ENCODE measurements around the gene ADARB2. TPM values are rescaled to one million over a fixed set of nuclear protein-coding genes. Genes with fewer than 3 reads are reported as not detected.

ADARB2 gene
- total and polyA plus RNA-seq, 4 donors, result 0.22 to 1.3 (median 0.55) TPM

DNA sequence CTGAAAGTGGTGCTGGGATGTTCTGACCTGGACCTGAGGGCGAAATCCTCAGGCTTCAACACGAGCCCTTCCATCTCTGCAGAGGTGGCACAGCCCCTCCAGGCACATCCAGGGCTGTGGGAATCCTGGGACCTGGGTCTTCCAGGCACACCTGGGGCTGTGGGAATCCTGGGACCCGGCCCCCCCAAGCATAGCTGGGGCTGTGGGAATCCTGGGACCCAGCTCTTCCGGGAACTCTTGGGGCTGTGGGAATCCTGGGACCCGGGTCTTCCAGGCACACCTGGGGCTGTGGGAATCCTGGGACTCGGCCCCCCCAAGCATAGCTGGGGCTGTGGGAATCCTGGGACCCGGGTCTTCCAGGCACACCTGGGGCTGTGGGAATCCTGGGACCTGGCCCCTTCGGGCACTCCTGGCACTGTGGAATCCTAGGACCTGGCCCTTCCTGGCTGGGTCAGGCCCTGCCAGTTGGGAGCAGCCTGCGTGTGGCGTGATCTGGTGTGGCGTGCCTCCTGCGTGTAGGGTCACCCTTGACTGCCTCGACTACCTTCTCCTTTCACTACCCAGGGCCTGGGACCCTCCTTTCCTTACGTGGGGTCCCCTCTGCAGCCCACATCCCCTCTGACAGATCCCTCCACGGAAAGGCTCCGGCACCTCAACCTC lies 557.1 kb downstream of the ADARB2 start:
- no peaks in the 10 kb centered on the region for H3K9me3 ChIP-seq (ENCODE audit: control insufficient read depth in 4 of 4, insufficient read depth in 3 of 4, low read length in 3 of 4)
- H3K9ac ChIP-seq (ENCODE audit: insufficient read depth in 1 of 2, low read length in 2 of 2), result no peak overlapping the region
- H3K36me3 ChIP-seq (ENCODE audit: control insufficient read depth in 4 of 4, insufficient read depth in 4 of 4, low read length in 4 of 4), result no peaks in the 10 kb centered on the region
- no peak for DNase-seq
- ATAC-seq (ENCODE audit: insufficient read depth, low FRiP score), result no peak
- 85 to 89% methylated on average over 15 to 16 of the region's 16 CpGs for WGBS, 2 donors
- no peaks in the 10 kb centered on the region for H3K27me3 ChIP-seq (ENCODE audit: control insufficient read depth in 3 of 3, insufficient read depth in 3 of 3, low read length in 2 of 3)
- TF ChIP-seq, protein P1, sequence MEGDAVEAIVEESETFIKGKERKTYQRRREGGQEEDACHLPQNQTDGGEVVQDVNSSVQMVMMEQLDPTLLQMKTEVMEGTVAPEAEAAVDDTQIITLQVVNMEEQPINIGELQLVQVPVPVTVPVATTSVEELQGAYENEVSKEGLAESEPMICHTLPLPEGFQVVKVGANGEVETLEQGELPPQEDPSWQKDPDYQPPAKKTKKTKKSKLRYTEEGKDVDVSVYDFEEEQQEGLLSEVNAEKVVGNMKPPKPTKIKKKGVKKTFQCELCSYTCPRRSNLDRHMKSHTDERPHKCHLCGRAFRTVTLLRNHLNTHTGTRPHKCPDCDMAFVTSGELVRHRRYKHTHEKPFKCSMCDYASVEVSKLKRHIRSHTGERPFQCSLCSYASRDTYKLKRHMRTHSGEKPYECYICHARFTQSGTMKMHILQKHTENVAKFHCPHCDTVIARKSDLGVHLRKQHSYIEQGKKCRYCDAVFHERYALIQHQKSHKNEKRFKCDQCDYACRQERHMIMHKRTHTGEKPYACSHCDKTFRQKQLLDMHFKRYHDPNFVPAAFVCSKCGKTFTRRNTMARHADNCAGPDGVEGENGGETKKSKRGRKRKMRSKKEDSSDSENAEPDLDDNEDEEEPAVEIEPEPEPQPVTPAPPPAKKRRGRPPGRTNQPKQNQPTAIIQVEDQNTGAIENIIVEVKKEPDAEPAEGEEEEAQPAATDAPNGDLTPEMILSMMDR (IDR thresholded peaks at IDR 0.05; ENCODE audit: control extremely low read depth, extremely low read depth), result no peak
- no peaks in the 10 kb centered on the region for H3K4me1 ChIP-seq (ENCODE audit: control insufficient read depth in 5 of 5, insufficient read depth in 5 of 5, low read length in 5 of 5)
- H3K4me3 ChIP-seq, result no peak overlapping the region
- no peak overlapping the region for H3K27ac ChIP-seq (ENCODE audit: low read depth in 1 of 2, low read length in 1 of 2)

DNA sequence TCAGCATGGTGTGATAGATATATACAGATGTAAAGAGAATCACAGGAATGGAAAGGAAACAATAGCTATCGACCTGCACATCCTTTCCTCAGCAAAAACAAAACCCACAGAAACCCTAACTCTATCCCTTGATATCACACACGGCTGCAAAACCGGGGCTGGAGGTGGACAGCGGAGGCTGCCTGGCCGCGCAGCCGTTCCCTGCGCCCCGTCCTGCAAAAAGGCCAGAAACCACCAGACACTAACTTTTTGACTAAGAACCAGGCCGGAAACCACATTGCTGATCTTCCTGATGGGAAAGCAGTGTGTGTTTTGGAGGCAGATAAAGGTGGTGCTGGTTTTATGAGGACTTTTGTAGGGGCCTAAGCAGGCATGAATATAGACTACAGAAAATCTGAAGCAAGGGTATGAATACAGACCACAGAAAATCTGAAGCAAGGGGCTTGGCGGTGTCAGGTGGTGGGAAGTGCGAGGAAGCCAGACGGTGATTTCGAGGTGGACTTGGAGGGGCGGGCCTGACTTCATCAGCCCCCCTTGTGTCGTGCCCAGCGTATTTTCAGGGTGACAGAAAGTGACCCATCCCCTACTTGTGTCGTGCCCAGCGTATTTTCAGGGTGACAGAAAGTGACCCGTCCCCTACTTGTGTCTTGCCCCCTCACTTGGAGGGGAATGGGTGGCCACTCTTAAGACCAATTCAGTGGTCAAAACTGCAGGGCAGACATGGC lies 557.8 kb downstream of the ADARB2 start:
- Histone ChIP-seq H3K27ac (ENCODE audit: low read depth in 1 of 2, low read length in 1 of 2) (no peak overlapping the region), H3K4me1 (ENCODE audit: control insufficient read depth in 5 of 5, insufficient read depth in 5 of 5, low read length in 5 of 5) (no peaks in the 10 kb centered on the region), H3K27me3 (ENCODE audit: control insufficient read depth in 3 of 3, insufficient read depth in 3 of 3, low read length in 2 of 3) (no peaks in the 10 kb centered on the region), H3K36me3 (ENCODE audit: control insufficient read depth in 4 of 4, insufficient read depth in 4 of 4, low read length in 4 of 4) (no peaks in the 10 kb centered on the region), H3K4me3 (no peak overlapping the region), H3K9ac (ENCODE audit: insufficient read depth in 1 of 2, low read length in 2 of 2) (no peak overlapping the region), H3K9me3 (ENCODE audit: control insufficient read depth in 4 of 4, insufficient read depth in 3 of 4, low read length in 3 of 4) (no peaks in the 10 kb centered on the region)
- no peak for ATAC-seq (ENCODE audit: insufficient read depth, low FRiP score)
- DNase-seq, result no peak
- 87 to 89% methylated on average over 20 of the region's 20 CpGs for WGBS, 2 donors
- TF ChIP-seq, protein P1 (IDR thresholded peaks at IDR 0.05; ENCODE audit: control extremely low read depth, extremely low read depth), result no peak

DNA sequence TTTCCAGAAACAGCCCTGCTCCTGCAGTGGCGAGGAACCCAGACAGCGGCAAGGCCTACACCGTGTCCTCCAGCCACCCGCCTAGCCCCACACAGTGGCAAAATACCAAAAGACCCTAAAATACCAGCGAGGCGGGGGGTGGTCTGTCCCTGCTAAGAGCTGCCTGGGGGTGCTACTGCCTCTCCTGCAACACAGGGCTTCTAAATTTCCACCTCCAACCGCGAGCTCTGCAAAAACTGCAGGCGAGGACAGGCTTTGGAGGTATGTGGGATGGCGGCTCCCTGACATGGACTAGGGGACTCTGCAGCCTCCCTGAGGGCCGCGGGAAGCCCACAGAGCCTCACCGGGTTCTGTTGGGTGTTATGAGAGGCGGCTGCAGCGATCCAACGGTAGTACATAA lies 558.8 kb downstream of the ADARB2 start:
- DNase-seq (no peak), ATAC-seq (ENCODE audit: insufficient read depth, low FRiP score) (no peak)
- no peak overlapping the region for H3K4me3 ChIP-seq
- H3K9me3 ChIP-seq (ENCODE audit: control insufficient read depth in 4 of 4, insufficient read depth in 3 of 4, low read length in 3 of 4), result peaks cover 0 to 2% (median 0%) of the 10 kb centered on the region in 4 donors
- no peaks in the 10 kb centered on the region for H3K27me3 ChIP-seq (ENCODE audit: control insufficient read depth in 3 of 3, insufficient read depth in 3 of 3, low read length in 2 of 3)
- TF ChIP-seq, protein P1 (IDR thresholded peaks at IDR 0.05; ENCODE audit: control extremely low read depth, extremely low read depth), result no peak
- WGBS, 2 donors, result 87 to 90% methylated on average over 16 of the region's 16 CpGs
- no peaks in the 10 kb centered on the region for H3K4me1 ChIP-seq (ENCODE audit: control insufficient read depth in 5 of 5, insufficient read depth in 5 of 5, low read length in 5 of 5)
- no peak overlapping the region for H3K9ac ChIP-seq (ENCODE audit: insufficient read depth in 1 of 2, low read length in 2 of 2)
- no peaks in the 10 kb centered on the region for H3K36me3 ChIP-seq (ENCODE audit: control insufficient read depth in 4 of 4, insufficient read depth in 4 of 4, low read length in 4 of 4)
- H3K27ac ChIP-seq (ENCODE audit: low read depth in 1 of 2, low read length in 1 of 2), result no peak overlapping the region
